Activated T-helper 2 cell treated with anti-CD3 and anti-CD28 coated beads, Interferon-gamma antibody, Interleukin-2, Interleukin-4, amounts not matched to agents 10 μg/mL and 5 μg/mL and 100 μg/mL, durations not matched to agents 14 hours and 24 hours and 36 hours (primary cell): Measurements from ENCODE around the gene CLSTN1. TPM values are rescaled to one million over a fixed set of nuclear protein-coding genes. Genes with fewer than 3 reads are reported as not detected.
A peak's percentile ranks its signal among the peaks of the same experiment; 100 is the strongest.
"Not testable (repeated sequence)": the region's sequence is repeated elsewhere in the genome, so short reads cannot be mapped to it uniquely, and the experiment has no call there.

Experiments used
- DNase-seq: peaks from one replicate; pipeline ENCODE4 v3.0.0; 2021; ENCODE audit warnings: low spot score
- H3K27ac Mint-ChIP-seq: one replicate; pipeline ENCODE4 v1.8.0; 2021; ENCODE audit warnings: mixed read lengths
- H3K27me3 Mint-ChIP-seq: one replicate; pipeline ENCODE4 v1.8.0; 2021; ENCODE audit warnings: low read depth, mixed read lengths
- H3K36me3 Mint-ChIP-seq: one replicate; pipeline ENCODE4 v1.8.0; 2021; ENCODE audit warnings: low read depth, mixed read lengths
- H3K4me1 Mint-ChIP-seq: one replicate; pipeline ENCODE4 v1.8.0; 2021; ENCODE audit warnings: low read depth, mixed read lengths
- H3K4me3 Mint-ChIP-seq: one replicate; pipeline ENCODE4 v1.8.0; 2021; ENCODE audit warnings: low read depth, mild to moderate bottlenecking, moderate library complexity, mixed read lengths
- H3K9me3 Mint-ChIP-seq: one replicate; pipeline ENCODE4 v1.8.0; 2021; ENCODE audit warnings: mixed read lengths
- intact Hi-C: fragments of 100-400 bp; cut with micrococcal nuclease; formaldehyde crosslinking; loops from one replicate; pipeline ENCODE4 v1.15.1; 2023
- total RNA-seq: library from RNA; stranded (reverse); gene quantifications from 2 replicates; pipeline ENCODE4 v1.2.3, GENCODE V29; 2022

Gene CLSTN1
- total RNA-seq, 1 donor from 2014 or later: 46.5 TPM

DNA sequence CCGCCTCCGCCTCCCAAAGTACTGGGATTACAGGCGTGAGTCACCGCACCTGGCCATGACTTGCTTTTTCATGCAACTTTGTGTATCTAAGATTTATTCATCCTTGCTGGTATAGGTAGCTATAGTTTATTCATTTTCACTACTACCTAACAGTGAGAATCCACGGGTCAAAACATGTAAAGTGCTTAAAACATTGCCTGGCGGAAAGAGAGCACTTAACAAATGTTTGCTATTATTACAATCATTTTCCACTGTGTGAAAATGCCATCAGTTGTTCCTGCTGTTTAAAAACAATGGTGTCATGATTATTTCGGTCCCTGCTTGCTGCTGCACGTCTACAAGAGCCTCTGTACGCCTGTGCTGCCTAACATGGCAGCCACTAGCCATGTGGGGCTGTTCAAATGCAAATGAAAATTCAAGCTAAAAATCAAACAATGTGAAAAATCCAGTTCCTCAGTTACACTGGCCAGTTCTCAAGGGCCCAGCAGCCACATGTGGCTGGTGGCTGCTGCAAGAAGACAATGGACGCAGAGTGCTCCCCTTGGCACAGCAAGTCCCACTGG is 65.1 kb downstream of the CLSTN1 start:
- H3K4me1 Mint-ChIP-seq: peaks cover 4% of the 10 kb centered on the region
- intact Hi-C loops: no loop called here
- peaks cover 19% of the 10 kb centered on the region for H3K36me3 Mint-ChIP-seq
- H3K27ac Mint-ChIP-seq: no peak overlapping the region
- no peak for DNase-seq
- H3K9me3 Mint-ChIP-seq: no peaks in the 10 kb centered on the region
- H3K4me3 Mint-ChIP-seq: no peak overlapping the region
- H3K27me3 Mint-ChIP-seq: no peaks in the 10 kb centered on the region

DNA sequence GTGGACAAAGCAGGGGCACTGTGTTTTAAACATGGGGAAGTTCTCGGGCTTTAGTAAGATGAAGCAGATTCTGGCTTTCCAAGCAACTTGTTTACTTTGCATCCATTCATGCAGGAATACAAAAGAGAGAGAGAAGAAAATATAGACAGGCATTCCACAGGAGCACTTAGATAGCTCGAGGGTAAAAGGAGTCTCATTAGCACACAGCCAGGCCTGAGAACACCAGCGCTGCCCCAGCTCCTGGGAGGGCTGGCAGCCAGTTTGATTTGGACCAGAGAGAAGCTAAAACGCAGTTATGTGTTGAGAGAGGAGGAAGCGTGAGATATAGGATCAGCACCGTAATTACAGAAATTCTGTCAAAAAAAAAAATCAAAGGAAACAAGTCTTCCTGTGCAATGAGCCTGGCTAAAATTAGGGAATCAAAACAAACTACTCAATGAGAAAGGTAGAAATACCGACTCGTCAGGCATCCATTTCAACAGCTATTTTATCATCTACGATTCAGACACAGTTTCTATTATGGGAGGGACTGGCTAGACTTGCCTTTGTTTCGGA is 68.2 kb downstream of the CLSTN1 start:
- peaks cover 2% of the 10 kb centered on the region for H3K4me1 Mint-ChIP-seq
- no peaks in the 10 kb centered on the region for H3K9me3 Mint-ChIP-seq
- H3K4me3 Mint-ChIP-seq: no peak overlapping the region
- peaks cover 30% of the 10 kb centered on the region for H3K36me3 Mint-ChIP-seq
- no peaks in the 10 kb centered on the region for H3K27me3 Mint-ChIP-seq
- intact Hi-C loops: no loop called here
- no peak for DNase-seq
- H3K27ac Mint-ChIP-seq: no peak overlapping the region

DNA sequence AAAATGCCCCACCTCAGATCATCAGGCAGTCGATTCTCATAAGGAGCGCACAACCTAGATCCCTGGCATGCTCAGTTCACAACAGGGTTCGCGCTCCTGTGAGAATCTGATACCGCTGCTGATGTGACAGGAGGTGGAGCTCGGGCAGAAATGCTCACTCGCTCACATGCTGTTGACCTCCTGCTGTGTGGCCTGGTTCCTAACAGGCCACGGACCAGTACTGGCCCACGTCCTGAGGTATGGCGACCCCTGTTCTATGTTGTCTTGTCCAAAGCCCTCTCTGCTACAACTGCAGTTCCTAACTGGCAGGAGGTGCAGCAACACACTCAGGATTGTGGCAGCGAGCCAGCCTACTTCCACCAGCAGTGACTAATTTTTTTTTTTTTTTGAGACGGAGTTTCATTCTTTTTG is 70.6 kb downstream of the CLSTN1 start:
- intact Hi-C loops: no loop called here
- Mint-ChIP-seq H3K4me1 (no peaks in the 10 kb centered on the region), H3K27me3 (no peaks in the 10 kb centered on the region), H3K9me3 (no peaks in the 10 kb centered on the region), H3K36me3 (peaks cover 48% of the 10 kb centered on the region), H3K4me3 (no peak overlapping the region), H3K27ac (no peak overlapping the region)
- DNase-seq: no peak

DNA sequence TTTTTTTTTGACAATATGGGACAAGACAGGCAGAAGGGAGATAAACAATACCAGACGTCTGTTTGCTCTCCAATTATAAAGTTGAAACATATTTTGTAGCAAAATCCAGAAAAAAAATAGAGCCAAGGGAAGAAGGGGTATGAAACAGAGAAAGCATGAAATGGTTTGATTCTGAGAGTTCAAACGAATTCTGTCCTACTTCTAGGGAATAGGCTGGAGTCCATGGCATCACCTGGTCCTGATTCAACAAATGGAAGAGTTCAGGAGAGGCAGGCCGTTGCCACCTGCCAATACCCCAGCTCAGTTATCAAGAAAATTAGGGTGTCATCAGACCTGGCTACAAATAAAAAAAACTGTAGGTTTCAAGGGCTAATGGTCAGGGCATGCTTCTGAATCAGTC is 71.8 kb downstream of the CLSTN1 start:
- H3K4me1 Mint-ChIP-seq: no peaks in the 10 kb centered on the region
- H3K27ac Mint-ChIP-seq: no peak overlapping the region
- H3K36me3 Mint-ChIP-seq: peaks cover 50% of the 10 kb centered on the region

DNA sequence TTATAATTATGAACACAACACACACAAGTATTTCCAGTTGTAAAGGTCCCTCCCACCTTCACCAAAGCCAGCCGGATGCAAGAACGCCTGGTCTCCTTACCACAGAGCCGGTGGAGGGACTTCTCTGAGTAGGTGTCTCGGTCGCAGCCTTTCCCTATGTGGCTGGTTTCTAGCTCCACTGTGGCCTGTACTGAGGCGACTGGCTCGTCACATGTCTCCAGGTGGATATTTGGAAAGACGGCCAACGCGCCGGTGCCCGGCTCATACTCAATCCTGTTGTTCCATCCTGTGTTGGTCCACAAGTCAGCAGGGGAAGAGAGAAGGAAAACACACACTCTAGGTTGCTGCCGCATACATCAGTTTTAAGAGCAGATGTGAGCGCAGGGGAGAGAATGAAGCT is 74.4 kb downstream of the CLSTN1 start:
- Mint-ChIP-seq H3K27me3 (no peaks in the 10 kb centered on the region), H3K4me1 (no peaks in the 10 kb centered on the region), H3K9me3 (no peaks in the 10 kb centered on the region), H3K27ac (no peak overlapping the region), H3K36me3 (peaks cover 41% of the 10 kb centered on the region), H3K4me3 (no peak overlapping the region)
- intact Hi-C loops: no loop called here
- no peak for DNase-seq

More for the DNA sequence above, 71.8 kb downstream of the CLSTN1 start:
- Mint-ChIP-seq H3K4me3 (no peak overlapping the region), H3K27me3 (no peaks in the 10 kb centered on the region), H3K9me3 (no peaks in the 10 kb centered on the region)
- intact Hi-C loops: no loop called here
- DNase-seq: no peak

DNA sequence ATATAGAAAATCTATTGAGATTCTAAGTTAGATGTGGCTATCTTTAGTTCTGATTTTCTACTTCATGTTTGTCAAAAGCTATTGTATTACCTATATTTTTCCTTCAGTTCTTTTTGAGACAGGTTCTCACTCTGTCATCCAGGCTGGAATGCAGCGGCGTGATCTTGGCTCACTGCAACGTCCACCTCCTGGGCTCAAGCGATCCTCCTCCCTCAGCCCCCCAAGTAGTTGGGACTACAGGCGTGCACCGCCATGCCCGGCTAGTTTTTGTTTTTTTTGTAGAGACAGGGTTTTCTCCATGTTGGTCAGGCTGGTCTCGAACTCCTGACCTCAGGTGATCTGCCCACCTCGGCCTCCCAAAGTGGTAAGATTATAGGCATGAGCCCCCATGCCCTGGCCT is 75.4 kb downstream of the CLSTN1 start:
- H3K9me3 Mint-ChIP-seq: not testable (repeated sequence)

DNA sequence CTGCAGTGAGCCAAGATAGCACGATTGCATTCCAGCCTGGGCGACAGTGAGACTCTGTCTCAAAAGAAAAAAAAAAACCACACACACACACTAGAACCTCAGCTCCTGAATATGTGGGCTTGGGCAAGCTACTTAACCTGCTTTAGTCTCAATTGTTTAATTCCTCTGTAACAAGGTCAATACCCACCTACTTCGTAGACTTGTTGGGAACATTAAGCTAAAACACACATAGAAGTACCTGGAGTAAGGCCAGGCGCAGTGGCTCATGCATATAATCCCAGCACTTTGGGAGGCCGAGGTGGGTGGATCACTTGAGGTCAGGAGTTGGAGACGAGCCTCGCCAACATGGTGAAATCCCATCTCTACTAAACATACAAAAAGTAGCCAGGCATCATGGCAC is 77.1 kb downstream of the CLSTN1 start:
- H3K9me3 Mint-ChIP-seq: no peaks in the 10 kb centered on the region
- no peak overlapping the region for H3K27ac Mint-ChIP-seq
- no peaks in the 10 kb centered on the region for H3K27me3 Mint-ChIP-seq
- intact Hi-C loops: no loop called here
- peaks cover 48% of the 10 kb centered on the region for H3K36me3 Mint-ChIP-seq
- no peak overlapping the region for H3K4me3 Mint-ChIP-seq
- no peaks in the 10 kb centered on the region for H3K4me1 Mint-ChIP-seq
- no peak for DNase-seq

More for the DNA sequence above, 75.4 kb downstream of the CLSTN1 start:
- H3K4me3 Mint-ChIP-seq, H3K4me1 Mint-ChIP-seq, H3K27me3 Mint-ChIP-seq, H3K27ac Mint-ChIP-seq, intact Hi-C loops, DNase-seq: not testable (repeated sequence)
- peaks cover 47% of the 10 kb centered on the region for H3K36me3 Mint-ChIP-seq

DNA sequence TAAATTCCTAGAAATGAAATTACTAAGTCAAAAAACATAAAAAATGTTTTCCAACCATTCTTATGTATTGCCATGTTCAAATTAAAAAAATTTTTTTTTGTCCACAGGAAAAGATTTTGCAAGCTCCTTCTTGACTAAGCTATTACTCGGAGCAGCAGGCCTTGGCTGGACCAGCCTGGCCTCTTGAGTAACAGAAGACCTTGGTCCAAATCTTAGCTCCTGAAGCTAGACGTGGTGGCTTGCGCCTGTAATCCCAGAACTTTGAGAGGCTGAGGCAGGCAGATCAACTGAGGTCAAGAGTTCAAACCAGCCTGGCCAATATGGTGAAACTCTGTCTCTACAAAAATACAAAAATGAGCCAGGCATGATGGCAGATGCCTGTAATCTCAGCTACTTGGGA is 77.6 kb downstream of the CLSTN1 start:
- no peaks in the 10 kb centered on the region for H3K9me3 Mint-ChIP-seq
- H3K27me3 Mint-ChIP-seq: no peaks in the 10 kb centered on the region
- DNase-seq: no peak
- H3K4me3 Mint-ChIP-seq: no peak overlapping the region
- no peaks in the 10 kb centered on the region for H3K4me1 Mint-ChIP-seq
- no peak overlapping the region for H3K27ac Mint-ChIP-seq
- intact Hi-C loops: no loop called here
- peaks cover 47% of the 10 kb centered on the region for H3K36me3 Mint-ChIP-seq

DNA sequence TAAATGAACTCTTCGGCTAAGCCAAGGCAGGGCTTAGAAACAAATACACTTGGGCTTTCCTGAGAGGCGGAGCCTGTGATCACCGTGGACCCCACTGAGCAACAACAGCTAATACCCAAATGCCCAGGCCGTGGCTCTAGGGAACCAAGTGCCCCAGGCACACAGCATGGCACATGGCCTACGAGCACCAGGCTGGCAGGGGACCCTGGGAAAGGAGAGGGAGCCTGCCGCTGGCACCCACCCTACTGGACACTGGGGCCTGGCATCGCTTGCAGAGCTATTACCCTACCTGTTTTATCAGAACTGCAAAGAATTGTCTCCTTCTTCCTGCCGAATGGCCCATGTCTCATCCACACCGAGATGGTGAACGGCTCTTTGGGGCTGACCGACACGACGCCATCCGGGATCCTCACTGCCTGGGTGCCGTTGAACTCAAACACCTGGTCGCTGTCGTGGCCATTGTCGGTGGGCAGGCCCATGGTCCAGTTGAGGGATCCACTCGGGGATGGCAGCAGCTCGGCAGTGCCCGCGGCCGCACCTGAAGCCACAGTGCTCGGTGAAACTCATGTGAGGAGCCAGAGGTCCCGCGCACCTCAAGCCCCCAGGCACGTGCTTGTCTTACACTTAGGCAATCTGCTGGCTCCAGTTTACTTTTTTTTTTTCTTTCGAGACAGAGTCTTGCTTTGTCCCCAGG is 79.5 kb downstream of the CLSTN1 start:
- no peaks in the 10 kb centered on the region for H3K27me3 Mint-ChIP-seq

DNA sequence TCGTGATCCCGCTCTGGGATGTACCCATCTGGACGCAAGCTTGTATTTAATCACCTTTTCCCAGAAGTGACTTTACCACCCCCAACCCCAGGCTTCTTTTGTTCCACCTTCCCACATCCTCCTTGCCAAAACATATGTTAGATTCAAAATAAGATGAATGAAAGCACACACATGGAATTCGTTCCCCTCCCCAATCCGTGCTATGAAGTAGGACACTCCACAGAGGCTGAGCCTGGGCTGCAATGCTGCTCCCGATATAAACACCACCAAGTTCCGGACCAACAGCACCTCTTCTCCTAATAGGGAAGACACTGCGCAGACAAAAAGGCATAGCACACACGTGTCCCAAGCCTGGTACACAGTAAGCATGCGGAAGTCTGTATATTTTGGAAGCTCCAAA is 86.1 kb downstream of the CLSTN1 start:
- no peak for DNase-seq
- H3K4me1 Mint-ChIP-seq: peaks cover 5% of the 10 kb centered on the region
- intact Hi-C loops: no loop called here
- no peaks in the 10 kb centered on the region for H3K9me3 Mint-ChIP-seq
- H3K27me3 Mint-ChIP-seq: no peaks in the 10 kb centered on the region
- no peak overlapping the region for H3K27ac Mint-ChIP-seq
- peaks cover 53% of the 10 kb centered on the region for H3K36me3 Mint-ChIP-seq
- no peak overlapping the region for H3K4me3 Mint-ChIP-seq

More for the DNA sequence above, 79.5 kb downstream of the CLSTN1 start:
- H3K9me3 Mint-ChIP-seq: no peaks in the 10 kb centered on the region
- DNase-seq: no peak
- no peak overlapping the region for H3K27ac Mint-ChIP-seq
- H3K4me1 Mint-ChIP-seq: no peaks in the 10 kb centered on the region
- H3K4me3 Mint-ChIP-seq: no peak overlapping the region
- peaks cover 44% of the 10 kb centered on the region for H3K36me3 Mint-ChIP-seq
- intact Hi-C loops: no loop called here

DNA sequence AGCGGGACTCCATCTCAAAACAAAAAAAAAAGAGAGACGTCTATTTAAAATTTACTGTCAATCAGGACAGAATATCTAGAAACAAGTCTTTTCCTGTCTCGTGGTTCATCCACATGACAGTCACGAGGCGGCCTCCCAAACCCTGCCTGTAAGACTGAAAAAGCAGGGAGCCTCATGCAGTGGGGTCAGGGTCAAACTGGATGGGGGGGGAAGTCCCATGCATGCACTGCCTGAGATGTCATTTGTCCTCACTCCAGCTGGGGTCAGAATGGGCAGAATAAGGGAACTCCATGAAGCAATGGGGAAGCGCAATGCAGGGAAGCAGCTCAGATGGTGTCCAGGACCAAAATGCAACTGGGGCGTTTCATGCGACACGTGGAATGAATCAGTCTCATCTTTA is 86.7 kb downstream of the CLSTN1 start:
- peaks cover 57% of the 10 kb centered on the region for H3K36me3 Mint-ChIP-seq
- no peaks in the 10 kb centered on the region for H3K27me3 Mint-ChIP-seq
- no peak overlapping the region for H3K4me3 Mint-ChIP-seq
- peaks cover 5% of the 10 kb centered on the region for H3K4me1 Mint-ChIP-seq
- H3K9me3 Mint-ChIP-seq: no peaks in the 10 kb centered on the region
- no peak for DNase-seq
- H3K27ac Mint-ChIP-seq: peak overlapping the region; percentile 26
- intact Hi-C loops: no loop called here

DNA sequence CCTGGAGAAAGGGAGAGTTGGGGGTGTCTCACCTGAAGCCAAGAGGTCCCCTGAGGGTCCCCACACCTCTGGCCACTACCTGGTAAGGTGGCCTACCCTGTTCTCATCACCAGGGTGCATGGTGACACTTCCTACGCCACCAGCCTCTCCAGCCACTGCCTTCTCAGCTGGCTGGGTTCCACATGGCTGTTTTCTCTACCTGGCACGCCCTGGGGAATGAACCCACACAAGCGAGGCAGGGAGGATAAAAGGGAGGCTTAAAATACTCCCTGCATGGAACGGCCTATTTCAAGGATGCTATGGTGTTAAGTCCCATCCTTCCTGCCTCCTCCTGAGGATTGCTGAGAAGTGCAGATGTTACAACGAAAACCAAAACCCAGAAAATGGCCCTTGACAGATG is 87.5 kb downstream of the CLSTN1 start:
- Mint-ChIP-seq H3K36me3 (peaks cover 59% of the 10 kb centered on the region), H3K9me3 (no peaks in the 10 kb centered on the region), H3K4me3 (no peak overlapping the region), H3K4me1 (peaks cover 10% of the 10 kb centered on the region), H3K27me3 (no peaks in the 10 kb centered on the region), H3K27ac (no peak overlapping the region)
- DNase-seq: no peak
- intact Hi-C loops: no loop called here

DNA sequence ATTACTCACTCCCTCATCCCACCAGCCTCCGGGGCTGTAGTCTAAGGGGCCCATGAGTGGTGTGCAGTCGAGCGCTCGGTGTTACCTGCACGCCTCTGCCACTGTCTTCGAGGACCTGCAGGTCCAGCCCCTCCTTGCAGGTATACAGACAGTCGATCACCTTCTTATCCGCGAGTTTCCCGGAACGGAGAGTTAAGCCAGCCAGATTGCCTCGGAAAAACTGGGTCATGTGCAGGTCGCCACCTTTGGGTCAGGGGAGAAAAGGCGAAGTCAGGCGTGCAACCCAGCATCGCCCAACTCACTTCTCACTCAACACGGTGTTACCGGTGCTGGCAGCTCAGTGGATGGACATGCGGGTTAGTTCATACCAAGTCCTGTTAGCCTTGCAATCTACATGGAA is 88.0 kb downstream of the CLSTN1 start:
- DNase-seq: no peak
- H3K27ac Mint-ChIP-seq: no peak overlapping the region
- intact Hi-C loops: no loop called here
- no peaks in the 10 kb centered on the region for H3K9me3 Mint-ChIP-seq
- H3K4me3 Mint-ChIP-seq: no peak overlapping the region
- H3K4me1 Mint-ChIP-seq: peaks cover 11% of the 10 kb centered on the region
- no peaks in the 10 kb centered on the region for H3K27me3 Mint-ChIP-seq
- H3K36me3 Mint-ChIP-seq: peaks cover 59% of the 10 kb centered on the region
